Measurements from ENCODE around the gene CYFIP1.

The CYFIP1 gene

DNA sequence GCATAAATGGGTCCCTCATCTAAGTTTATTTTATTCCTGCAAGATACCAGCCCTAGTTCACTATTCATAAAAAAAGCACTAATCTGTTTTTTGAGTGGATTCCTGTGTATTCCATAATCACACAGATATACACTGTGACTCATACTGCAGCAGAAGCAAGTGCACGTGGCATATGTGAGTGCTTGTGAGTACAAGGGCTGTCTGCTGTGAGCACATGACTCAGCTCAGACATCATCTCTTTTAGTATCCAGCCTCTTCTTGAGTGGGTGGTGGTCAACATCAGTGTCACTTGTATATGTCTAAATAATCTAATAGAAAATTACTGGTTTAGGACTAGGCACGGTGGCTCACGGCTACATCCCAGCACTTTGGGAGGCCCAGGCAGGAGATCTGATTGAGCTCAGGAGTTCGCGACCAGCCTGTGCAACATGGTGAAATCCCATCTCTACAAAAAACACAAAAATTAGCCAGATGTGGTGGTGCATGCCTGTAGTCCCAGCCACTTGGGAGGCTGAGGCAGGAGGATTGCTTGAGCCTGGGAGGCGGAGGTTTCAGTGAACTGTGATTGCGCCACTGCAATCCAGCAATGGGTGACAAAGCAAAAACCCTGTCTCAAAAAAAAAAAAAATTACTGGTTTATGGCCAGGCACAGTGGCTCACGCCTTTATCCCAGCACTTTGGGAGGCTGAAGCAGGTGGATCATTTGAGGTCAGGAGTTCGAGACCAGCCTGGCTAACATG is 91.9 kb downstream of the CYFIP1 start:
- DNase-seq: peak; percentile 77 to 94 (median 83)

DNA sequence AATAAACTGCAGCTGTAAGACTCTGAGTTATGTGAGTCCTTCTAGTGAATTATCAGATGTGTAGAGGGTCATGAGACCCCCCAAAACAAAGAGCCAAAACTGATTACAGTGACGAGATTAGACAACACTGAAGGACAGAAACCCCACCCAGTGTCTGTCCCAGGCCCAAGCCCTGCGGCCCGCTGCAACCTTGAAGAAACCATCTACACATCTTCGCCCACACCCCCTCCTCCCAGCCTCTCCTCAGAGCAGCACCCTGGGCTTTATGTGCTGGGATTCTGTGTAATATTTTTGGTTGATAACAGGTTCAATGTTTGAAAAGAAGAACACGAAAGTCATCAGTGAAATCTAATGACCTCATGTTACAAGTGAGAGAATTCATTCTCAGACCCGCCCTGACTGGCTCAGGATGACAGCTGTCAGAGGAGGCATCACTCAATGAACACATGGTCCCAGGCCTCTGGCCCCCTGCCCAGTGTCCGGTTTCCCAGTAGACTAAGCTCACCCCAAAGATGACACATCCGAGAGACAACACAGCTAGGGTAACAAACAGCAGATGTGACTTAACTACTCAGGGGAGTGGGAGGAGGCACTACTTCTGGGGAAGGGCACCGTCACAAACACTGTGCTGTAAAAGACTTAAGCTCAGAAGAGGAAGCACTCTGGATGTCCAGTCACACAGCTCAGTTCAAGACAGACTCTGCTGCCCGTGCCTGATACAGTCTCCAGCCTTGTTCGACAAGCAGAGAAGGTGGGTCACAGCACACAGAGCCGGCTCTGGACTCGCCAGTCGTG is 92.8 kb downstream of the CYFIP1 start:
- peak; percentile 86 to 96 (median 90) for DNase-seq

GRCh38 chr15:22885120-22885519 is 95.0 kb downstream of the CYFIP1 start:
- no peak for DNase-seq

- DNase-seq: no peak
Measured at GRCh38 chr15:22884344-22884743, 95.8 kb downstream of the CYFIP1 start.

GRCh38 chr15:22883196-22883595 is 97.0 kb downstream of the CYFIP1 start:
- no peak for DNase-seq

GRCh38 chr15:22881739-22882440 is 98.3 kb downstream of the CYFIP1 start:
- no peak for DNase-seq

DNA sequence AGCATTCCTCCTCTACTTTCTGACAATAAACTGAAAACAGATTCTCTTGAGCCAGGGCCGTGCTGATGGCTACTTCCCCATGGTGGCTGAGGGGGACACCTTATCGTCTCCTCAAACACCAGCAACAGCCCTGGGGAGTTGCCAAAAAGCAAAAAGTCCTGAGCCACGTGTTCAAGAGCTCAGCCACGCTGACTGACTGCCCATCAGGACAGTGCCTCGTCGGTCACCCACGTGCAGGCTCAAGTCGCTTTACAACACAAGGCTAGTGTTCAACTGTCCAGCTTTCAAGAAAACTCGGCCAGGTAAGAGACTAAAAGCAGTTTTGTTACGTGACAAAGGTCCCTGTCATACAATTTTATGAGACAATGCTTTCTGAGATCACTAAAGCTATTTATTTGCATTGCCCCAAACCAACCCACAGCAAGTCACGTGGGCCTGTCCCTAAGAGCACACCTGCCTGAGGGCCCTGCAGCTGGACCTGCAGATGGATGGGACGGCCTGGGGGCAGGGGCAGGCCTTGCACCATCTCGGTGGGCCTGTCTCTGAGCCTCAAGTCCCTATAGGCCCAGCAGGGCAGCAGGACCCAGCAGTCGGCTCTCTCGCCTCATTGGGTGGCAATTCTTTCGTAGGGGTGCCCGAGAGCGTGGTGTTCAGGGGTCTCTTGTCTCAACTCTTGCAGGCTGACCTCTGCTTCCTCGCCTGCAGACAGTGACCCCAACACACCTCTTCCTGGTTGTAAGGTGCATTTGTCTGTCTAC is 99.0 kb downstream of the CYFIP1 start:
- DNase-seq: no peak

DNA sequence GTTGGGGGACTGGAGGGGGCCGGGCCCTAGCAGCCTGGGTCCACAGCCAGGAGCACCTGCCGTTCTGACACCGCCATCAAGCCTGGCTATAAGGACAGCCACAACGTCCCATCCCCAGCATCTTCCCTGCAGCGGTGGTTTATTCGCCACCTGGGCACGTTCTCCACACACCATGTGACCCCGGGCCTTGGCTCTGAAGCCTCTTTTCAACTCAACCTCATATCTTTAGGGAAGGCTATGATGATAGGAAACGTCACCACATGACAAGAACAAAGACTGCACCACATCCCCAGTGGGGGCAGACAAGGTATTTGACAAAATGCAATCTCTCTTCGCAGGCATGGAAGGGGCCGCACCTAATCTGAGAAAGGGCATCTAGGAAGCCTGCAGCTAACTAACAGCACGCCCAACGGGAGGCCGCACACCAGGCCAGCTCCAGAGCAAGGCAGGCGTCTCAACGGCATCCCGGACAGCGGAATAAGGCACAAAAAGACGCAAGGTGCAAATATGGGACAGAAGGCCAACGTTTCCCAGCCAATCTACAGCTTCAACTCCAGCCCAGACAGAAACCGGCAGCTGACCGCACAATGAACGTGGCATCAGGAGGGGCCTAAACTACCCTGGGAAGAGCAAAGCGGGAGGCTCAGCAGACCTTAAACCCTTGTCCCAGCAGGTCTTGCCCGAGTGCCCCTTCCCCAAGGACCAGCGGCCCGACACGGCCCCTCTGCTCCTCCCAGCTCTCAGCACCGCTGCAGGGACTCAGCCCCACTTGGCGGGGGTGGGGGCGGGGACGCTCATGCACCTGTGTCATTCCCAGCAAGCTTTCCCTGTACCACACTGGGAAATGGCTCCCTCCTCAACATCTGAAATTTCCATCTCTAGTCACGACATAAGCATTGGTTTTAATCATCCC is 99.8 kb downstream of the CYFIP1 start:
- no peak for DNase-seq

DNA sequence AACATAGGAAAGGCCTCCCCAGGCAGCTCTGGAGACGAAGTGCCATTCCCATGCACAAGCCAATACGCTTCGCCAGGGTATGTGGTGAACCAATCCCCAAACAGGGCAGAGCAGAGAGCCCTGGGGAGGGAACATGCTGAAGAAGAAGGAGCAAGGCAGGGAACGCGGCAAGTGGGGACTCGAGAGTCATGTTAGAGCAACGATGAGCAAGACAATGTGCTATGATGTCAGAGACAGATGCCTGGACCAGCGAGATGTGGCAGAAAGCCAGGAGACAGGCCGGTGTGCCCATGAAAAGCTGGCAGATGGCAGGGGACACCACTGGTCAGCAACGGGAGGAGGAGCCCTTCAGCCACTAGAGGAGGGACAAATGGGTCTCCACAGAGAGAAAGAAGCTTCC is 102.1 kb downstream of the CYFIP1 start:
- no peak for DNase-seq

- DNase-seq: no peak
Measured at GRCh38 chr15:22877607-22878006, 102.6 kb downstream of the CYFIP1 start.

- no peak for DNase-seq
Measured at GRCh38 chr15:22877117-22877516, 103.1 kb downstream of the CYFIP1 start.

- DNase-seq: no peak
Measured at GRCh38 chr15:22874966-22875365, 105.2 kb downstream of the CYFIP1 start.

GRCh38 chr15:22874256-22874655 is 105.9 kb downstream of the CYFIP1 start:
- DNase-seq: no peak

DNA sequence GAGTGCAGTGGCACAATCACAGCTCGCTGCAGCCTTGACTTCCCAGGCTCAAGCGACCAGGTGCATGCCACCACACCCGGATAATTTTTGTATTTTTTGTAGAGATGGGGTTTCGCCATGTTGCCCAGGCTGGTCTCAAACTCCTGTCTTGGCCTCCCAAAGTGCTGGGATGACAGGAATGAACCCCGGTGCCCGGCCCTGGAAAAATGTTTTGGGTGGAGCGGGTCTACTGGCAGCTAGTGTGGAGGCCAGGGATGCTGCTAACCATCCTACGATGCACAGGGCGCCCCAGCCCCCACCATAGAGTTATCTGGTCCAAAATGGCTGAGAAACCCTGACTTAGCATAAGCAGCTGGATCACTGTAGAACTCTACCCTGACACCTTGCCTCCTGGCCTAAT is 106.3 kb downstream of the CYFIP1 start:
- no peak for DNase-seq

- DNase-seq: no peak
Measured at GRCh38 chr15:22872936-22873701, 107.0 kb downstream of the CYFIP1 start.

DNA sequence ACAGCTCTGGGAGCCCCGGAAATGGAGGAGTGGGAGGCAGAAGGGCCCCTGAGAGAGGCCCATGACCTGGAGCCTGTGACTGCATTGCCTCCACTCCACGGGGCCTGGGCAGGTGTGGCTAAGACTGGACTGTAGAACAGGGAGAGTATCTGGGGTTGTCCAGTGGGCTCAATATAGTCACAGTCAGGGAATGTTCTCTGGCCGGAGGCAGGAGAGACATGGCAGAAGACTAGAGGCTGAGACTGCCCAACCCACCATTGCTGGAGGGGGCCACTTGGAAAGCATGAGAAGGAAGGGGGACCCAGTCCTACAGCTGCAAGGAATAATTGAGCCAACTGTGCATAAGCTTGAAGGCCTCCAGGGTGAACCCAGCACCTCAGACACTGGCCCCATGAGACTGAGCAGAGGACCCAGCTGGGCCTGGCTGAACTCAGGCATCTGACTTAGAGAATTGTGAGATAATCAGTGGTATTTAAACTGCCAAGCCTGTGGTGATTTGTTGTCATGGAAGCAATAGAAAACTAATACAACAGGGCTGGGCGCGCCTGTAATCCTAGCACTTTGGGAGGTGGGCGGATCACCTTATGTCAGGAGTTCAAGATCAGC is 108.6 kb downstream of the CYFIP1 start:
- no peak for DNase-seq

- no peak for DNase-seq
Measured at GRCh38 chr15:22870865-22871264, 109.3 kb downstream of the CYFIP1 start.

GRCh38 chr15:22869856-22870255 is 110.3 kb downstream of the CYFIP1 start:
- no peak for DNase-seq

DNA sequence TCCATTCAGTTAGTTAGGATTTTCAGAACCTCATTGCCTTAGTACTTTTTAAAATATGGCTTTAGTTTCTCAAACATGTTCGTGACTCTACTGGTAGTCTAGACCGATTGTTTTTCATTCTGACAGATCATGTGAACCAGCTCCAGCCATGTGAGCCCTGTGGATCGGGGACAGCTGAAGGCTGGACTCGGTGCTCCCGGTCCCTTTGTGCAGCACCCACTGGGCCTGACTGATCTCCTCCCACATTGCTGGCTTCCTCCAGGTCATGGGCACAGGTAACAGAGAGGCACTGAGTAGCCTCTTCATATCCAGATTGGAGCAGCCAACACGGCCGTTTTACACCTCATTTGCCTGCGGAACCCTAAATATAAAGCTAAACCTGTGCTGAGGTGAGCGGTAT is 111.2 kb downstream of the CYFIP1 start:
- DNase-seq: no peak

DNA sequence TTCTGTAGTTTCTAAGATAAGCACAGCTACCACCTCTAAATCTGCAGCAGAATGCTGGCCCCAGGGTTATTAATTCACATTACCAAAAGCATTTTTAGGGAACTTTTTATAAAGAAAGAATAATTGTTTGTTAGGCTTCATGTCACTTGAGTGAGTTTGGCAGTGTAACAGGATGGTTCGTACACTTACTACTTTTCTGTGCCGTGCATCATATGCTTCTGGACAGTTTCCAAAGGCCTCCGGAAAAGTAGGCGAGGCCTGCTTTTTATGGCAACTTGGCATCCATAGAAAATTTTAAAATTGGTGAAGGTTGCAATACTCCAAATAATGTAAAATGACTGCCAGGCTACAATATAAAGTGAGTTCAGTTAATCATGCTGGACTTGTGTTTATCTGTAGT is 111.7 kb downstream of the CYFIP1 start:
- no peak for DNase-seq
